HG03159 (cell line): ENCODE data around the gene UBE2V1.
A peak's percentile ranks its signal among the peaks of the same experiment; 100 is the strongest.
"Not testable (repeated sequence)": the region's sequence is repeated elsewhere in the genome, so short reads cannot be mapped to it uniquely, and the experiment has no call there.

Source experiments
- ATAC-seq: cut with Tn5 transposase; IDR thresholded peaks from one replicate; pipeline ENCODE4 v1.9.1; 2021; ENCODE audit warnings: mild to moderate bottlenecking, moderate library complexity; ENCODE audit not compliant: unreplicated experiment

Gene UBE2V1

DNA sequence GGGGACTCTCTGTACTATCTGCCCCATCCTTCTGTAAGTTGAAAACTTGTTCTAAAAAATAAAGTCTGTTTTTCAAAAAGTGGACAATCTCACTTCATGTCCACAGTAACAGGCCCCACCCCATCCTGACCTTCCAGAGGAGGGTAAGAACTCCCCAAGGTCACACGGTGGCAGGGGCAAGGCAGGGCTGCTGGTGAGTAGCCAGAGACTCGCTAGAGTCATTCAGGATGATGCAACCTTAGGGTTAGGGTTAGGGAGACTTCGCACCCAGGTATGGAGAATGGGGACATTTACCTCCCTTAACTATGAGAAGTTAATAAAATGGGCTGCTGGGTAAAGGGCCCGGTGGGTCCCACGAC lies 25.1 kb upstream of the UBE2V1 start:
- no peak for ATAC-seq

GRCh38 chr20:50137702-50138101 lies 24.8 kb upstream of the UBE2V1 start:
- not testable (repeated sequence) for ATAC-seq

DNA sequence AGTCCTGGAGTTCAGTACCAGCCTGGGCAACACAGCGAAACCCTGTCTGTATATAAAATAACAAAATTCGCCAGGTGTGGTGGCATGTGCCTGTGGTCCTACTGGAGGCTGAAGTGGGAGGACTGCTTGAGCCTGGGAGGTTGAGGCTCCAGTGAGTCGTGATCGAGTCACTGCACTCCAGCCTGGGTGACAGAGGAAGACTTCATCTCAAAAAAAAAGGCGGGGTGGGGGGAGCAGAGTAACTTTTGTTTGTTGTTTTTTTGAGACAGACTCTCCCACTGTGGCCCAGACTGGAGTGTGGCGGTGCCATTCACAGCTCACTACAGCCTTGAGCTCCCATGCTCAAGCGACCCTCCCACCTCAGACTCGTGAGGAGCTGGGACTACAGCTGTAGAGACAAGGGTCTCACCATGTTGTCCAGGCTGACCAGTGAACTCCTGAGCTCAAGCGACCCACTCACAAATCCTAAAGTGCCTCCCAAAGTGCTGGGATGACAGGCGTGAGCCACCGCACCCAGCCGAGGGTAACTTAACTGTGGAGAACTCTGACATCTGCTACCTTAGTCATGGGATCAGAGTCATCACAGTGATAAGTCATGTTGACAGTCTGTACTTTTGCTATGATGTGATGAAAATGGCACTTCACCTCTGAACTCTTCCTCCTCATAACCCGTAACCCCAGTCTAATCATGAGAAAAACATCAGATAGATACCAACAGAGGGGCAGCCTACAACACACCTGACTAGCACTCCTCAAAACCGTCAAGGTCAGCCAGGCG lies 24.1 kb upstream of the UBE2V1 start:
- ATAC-seq = no peak

- ATAC-seq = not testable (repeated sequence)
These were observed 22.2 kb upstream of the UBE2V1 start for GRCh38 chr20:50135157-50135556.

DNA sequence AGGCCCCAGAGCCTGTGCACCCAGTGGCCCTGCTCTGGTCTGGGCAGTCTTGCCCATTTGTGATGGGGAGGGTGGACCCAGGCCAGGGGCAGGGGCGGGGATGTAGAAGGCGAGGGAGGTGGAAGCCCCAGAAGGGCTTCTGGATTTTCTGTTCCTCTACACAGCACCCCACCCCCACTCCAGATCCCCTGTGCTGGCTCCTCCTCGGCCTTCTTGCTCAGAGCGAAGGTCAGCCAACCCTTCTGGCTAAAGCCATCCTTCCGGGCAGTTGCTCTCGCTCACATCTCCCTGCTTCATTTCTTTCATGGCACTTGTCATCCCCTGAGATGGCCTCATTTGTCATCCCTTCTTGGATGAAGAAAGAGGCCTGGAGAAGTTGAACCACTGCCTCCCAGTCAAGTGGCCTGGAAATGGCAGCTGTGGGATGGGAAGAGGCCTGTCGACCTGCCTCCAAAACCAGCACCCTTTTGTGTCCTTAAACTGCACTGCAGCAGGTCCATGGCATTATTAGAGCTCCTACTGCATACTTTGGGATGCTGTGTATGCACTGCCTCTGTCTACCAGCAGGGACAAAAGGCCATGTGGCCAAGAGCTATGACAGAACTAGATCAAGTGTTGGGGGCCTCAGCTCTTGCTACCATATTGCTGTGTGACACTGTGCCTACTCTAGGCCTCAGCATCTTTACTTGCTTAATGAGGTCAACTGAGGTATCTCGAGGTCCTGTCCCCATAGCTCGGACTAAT lies 20.7 kb upstream of the UBE2V1 start:
- no peak for ATAC-seq

- ATAC-seq = no peak
These were observed 20.1 kb upstream of the UBE2V1 start for GRCh38 chr20:50133041-50133440.

DNA sequence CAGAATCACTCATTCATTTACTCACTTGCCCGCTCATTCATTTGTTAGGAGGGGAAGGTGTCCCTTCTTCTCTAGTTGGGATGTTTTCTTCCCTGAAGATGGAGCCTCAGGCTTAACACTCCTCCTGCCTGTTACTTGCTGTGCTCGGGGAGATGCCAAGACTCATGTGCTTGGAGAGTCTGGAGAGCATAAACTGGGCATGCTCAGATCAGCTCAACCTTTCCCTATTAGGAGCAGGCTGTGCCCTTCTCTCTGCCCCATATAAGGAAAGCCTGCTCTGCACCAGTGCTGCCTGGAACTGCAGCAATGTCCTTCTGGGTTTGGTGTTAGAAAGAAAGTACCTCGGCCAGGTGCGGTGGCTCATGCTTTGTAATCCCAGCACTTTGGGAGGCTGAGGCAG lies 18.0 kb upstream of the UBE2V1 start:
- ATAC-seq = no peak

DNA sequence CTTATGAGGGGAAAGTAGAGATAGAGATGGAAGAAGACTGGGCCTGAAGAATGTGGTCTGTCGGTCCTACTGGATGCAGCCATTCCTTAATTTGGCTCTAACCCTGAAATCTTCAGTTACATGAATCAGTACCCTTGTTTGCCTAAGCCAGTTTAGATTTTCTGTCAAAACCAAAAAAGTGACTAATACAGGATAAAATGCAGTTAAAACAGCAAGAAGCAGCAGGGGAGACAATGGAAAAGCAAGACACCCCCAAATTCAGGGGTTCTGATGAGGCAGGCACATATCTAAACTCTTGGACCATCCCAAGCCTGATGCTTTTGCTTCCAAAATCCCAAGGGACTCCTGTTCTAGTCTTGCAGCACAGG lies 17.4 kb upstream of the UBE2V1 start:
- no peak for ATAC-seq

DNA sequence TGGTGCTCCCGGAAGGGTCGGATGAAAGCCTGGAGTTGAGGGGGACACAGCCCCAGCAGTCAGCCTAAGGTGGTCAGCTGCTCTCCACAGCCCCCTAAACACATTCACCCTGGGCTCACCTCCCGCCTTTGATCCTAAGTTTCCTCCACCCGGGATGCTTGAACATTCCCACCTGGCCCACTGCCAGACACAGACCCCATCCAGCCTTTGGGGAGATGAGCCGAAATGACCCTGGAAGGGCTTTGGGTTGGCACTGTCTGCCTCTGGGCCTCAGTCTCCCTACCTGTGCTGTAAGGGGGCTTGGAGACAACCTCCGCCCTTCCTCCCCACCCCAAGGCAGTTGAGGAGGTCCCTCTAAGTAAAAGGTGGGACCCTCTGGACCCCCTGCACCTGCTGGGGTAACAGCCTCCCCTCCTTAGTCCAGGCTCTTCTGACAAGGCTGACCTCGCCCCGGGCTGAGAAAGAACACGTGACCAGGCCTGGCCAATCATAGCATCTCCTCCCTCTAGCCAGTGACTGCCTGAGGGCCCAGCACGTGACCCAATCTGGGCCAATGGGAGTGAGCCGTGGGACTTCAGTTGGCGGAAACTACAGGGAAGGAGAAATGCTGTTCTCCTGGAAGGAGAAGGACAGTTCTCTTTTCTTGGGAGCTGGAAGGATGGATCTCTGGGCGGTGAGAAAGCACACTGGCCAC lies 16.9 kb upstream of the UBE2V1 start:
- ATAC-seq = no peak

DNA sequence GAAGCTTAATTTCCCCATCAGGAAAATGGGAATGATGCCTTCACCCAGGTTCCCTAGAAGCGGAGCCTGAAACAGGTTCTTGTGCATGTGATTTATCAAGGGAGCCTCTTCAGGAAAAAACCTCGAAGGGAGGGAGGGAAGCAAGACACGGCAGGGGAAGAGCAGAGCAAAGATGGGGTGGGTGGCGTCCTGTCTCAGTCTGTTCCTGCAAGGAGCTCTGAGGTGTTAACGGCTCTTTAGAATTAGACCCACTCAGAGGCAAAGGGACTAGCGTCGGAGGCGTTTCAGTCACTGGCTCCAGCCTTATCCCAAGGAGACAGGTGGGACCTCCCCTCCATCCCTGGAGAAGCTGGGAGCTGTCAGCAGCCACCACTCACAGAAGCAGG lies 15.6 kb upstream of the UBE2V1 start:
- no peak for ATAC-seq

- no peak for ATAC-seq
These were observed 14.9 kb upstream of the UBE2V1 start for GRCh38 chr20:50127587-50128519.

DNA sequence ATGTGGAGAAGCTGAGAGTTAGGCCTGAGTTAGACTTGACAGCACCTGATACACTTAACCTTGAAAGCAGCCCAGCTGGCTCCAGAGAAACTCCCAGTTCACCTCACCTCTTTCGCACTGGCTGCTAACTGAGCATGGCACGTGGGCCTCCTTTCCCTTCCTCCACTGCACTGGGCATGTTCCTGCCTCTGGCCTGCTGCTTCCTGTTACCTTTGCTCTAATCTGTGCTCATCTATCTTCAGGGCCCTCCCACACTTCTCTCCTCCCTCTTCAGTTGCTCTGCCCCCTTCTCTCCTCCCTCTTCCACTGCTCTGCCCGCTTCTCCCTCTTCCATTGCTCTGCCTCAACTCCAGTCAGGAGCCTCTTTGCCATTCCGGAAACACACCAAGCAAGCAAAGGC lies 13.7 kb upstream of the UBE2V1 start:
- no peak for ATAC-seq

- no peak for ATAC-seq
These were observed 12.3 kb upstream of the UBE2V1 start for GRCh38 chr20:50125279-50125678.

GRCh38 chr20:50124496-50124895 lies 11.5 kb upstream of the UBE2V1 start:
- no peak for ATAC-seq

- ATAC-seq = no peak
These were observed 10.5 kb upstream of the UBE2V1 start for GRCh38 chr20:50123418-50123817.

- ATAC-seq = no peak
These were observed 9.8 kb upstream of the UBE2V1 start for GRCh38 chr20:50122763-50123162.

GRCh38 chr20:50121858-50122271 lies 8.9 kb upstream of the UBE2V1 start:
- no peak for ATAC-seq

- ATAC-seq = peak; percentile 50
These were observed 8.2 kb upstream of the UBE2V1 start for GRCh38 chr20:50120935-50121693.

- ATAC-seq = no peak
These were observed 5.3 kb upstream of the UBE2V1 start for GRCh38 chr20:50118203-50118602.

- no peak for ATAC-seq
These were observed 3.5 kb upstream of the UBE2V1 start for GRCh38 chr20:50116368-50116999.
